GM18511 (cell line): ENCODE measurements around the gene POTEG.
"Not testable (repeated sequence)": the region's sequence is repeated elsewhere in the genome, so short reads cannot be mapped to it uniquely, and the experiment has no call there.

ENCODE experiments used
- ATAC-seq: cut with Tn5 transposase; IDR thresholded peaks from one replicate; pipeline ENCODE4 v1.9.1; 2021; ENCODE audit warnings: mild to moderate bottlenecking, moderate library complexity; ENCODE audit not compliant: unreplicated experiment

The POTEG gene

DNA sequence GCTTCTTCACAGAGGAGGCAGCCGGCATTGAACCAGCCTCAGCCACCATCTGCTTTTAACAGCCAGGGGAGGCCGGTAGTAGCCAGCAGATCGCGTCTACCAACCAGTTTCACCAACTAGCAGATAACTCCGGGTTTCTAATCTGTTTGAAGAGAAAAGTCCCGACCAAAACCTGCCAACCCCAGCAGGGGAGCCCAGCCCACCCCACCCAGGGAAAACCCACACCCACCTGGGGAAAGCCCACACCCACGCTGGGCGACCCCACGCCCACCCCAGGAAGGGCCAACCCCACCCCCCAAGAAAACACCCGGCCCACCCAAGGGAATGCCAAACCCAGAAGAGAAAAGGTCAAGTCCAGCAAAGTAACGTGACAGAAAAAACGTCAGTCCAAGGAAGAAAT lies at the start of gene POTEG:
POTEG (minus strand) TSS at position 101 of the 400 bp plus-strand sequence; CDS start at position 49, 52 bp downstream.
- not testable (repeated sequence) for ATAC-seq

DNA sequence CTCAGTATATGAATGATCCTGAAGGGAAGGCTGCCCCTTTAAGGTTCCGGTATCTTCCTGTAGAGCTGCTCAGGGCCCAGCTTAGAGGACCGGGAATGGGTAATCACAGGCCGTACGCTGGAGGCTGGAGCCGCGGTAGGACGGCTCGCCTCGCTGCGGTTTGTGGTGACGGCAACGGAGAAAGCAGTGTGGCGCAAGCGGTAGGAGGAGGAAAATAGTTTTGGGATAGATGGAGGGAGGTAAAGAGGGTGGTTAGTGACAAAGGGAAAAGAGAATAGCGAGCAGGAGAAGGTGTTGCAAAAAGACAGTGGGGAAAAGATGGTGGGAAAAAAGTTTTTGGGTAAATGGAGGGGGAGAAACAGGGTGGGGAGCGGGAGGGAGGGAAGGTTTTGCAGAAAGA lies 48.0 kb upstream of the POTEG start:
- ATAC-seq: not testable (repeated sequence)

DNA sequence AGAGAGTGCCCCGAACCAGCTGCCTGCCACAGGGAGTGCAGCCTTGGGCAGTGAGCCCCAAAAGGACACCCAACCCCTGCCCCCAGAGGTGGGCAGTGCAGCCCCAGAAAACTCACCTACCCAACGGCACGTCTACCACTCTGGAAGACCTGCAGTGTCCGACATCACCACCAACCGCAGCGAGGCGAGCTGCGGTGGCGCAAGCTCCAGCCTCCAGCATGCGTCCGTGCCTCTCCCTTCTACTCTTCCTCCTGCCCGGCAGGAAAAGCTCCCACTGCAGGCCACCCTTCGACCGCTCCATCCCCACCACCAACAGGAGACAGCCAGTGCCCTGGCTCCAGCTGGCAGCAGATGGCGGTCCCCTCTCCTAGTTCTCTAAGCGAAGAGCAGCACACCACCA lies 47.3 kb upstream of the POTEG start:
- ATAC-seq: not testable (repeated sequence)

- not testable (repeated sequence) for ATAC-seq
Measured at GRCh38 chr14:19480491-19480890, 46.4 kb upstream of the POTEG start.

GRCh38 chr14:19445761-19446160 lies 11.6 kb upstream of the POTEG start:
- ATAC-seq: not testable (repeated sequence)

- peak; percentile 50 for ATAC-seq
Measured at GRCh38 chr14:19439826-19440225, 5.7 kb upstream of the POTEG start.

GRCh38 chr14:19439219-19439618 lies 5.1 kb upstream of the POTEG start:
- peak; percentile 87 for ATAC-seq

DNA sequence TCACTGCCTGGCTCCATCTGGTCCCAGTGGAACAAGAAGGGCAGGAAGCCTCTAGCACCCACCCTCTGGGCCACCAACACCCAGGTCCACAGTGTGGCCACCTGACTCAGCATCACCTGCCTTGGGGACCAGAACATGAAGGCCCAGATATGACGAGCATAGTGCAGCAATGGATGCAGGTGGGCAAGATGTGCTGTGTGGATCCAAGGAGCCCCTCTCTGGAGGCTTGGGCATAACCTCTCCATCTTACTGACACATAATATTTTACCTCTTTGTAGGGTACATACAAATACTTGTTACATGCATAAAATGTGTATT lies 2.9 kb upstream of the POTEG start:
- ATAC-seq: not testable (repeated sequence)

DNA sequence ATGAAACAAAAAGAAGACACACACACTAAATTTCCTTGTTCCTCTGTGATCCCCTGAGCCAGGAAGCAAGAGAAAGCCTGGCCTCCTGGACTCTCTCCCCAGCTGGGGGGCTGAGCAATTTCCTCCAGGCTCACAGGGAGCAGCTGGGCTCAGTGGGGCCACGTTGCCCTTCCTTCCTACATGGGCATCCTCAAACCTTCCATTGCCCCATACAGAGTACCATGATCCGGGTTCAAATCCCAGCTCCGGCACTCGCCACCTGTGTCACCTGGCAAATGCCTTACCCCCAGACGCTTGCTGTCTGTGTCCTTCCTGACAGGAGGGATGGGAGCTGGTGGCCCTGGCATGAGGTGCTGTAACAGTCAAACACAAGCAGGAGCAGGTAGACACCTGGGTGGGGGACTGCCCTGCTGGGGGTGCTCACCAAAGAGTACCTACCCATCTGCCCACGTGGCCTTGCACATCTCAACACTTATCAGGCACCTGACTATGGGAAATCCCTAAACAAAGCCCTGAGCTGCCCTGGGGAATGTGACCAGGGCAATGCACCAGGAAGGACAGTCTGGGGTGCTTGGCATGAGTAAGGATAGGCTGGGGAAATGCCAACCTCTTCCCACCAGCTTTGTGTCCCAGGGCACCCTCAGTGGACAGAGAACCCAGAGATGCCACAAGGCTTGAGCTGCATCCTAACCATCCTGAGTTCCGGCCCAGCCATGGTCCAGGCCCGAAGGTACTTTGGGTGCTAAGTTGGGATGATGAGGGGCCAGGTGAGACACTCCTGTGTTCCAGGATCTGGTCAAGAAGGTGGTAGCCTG lies 2.4 kb upstream of the POTEG start:
- ATAC-seq: not testable (repeated sequence)

DNA sequence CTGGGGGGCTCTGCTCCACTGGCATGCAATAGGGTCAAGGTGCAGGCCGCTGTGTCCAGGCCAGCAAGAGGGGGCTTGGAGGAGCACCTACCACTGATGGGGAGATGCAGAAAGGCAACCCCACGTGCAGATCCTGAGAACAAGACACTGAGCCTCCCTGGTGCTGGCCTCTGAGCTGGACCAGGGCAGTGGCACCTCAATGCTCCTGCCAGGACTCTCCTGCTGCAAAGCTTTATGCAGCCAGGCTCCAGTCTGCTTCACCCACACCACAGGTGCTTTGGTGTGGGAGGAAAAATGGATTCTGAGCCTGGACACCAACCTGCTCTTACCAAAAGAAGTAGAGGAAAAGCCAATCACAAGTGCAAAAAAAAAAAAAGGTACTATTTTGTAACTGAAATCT lies 1.7 kb upstream of the POTEG start:
- ATAC-seq: not testable (repeated sequence)

DNA sequence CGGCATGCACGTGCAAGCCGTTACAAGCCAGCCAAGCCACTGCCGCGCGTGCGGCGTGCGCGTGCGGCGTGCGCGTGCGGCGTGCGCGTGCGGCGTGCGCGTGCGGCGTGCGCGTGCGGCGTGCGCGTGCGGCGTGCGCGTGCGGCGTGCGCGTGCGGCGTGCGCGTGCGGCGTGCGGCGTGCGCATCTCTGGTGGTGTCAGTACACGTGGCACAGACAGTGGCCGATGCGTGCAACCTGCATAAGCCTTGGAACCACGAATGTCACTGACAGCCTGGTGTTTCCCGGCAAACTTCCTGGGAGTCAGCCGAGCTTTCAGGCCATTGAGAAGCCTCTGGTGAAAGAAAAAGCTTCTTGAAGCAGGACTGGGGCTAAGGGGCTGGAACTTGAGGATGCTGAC lies 750 bp upstream of the POTEG start:
- ATAC-seq: not testable (repeated sequence)

- not testable (repeated sequence) for ATAC-seq
Measured at GRCh38 chr14:19433765-19434164, 376 bp downstream of the POTEG start.

DNA sequence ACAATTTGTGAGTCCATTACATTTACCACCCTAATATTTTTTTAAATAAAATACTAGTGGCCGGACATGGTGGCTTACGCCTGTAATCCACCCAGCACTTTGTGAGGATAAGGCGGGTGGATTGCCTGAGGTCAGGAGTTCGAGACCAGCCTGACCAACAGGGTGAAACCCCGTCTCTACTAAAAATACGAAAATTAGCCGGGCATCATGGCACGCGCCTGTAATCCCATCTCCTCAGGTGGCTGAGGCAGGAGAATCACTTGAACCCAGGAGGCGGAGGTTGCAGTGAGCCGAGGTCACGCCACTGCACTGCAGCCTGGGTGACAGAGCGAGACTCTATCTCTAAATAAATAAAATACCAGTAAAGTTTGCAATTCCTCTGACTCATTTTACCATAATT lies 25.6 kb downstream of the POTEG start:
- ATAC-seq: not testable (repeated sequence)

DNA sequence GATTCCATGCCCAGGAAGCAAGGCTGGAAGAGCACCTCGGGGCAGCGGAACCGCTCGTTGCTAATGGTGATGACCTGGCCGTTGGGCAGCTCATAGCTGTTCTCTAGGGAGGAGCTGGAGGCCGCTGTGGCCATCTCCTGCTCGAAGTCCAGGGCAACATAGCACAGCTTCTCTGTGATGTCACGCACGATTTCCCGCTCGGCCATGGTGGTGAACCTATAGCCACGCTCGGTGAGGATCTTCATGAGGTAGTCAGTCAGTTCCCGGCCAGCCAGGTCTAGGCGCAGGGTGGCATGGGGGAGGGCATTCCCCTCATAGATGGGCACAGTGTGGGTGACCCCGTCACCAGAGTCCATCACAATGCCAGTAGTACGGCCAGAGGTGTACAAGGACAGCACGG lies 32.0 kb downstream of the POTEG start:
- not testable (repeated sequence) for ATAC-seq

GRCh38 chr14:19394727-19395126 lies 39.4 kb downstream of the POTEG start:
- not testable (repeated sequence) for ATAC-seq

DNA sequence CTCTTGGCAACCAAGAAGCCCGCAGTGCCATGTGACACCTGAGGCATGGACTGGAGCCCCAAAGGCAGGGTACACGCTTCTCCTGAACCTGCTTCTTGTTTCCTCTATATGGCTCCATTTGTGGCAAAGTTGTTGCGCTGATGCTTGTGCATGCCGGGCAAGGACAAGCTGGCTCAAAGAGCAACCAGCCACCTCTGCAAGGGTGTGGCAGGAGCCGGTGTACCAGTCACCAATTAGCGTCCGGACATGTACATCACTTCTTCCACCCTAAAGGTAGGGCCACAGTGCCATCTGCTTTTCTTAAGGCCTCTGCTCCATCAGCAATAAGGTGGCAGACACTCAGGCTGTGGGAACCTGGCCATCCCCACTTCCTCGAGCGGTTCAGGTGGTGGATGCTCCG lies 43.9 kb downstream of the POTEG start:
- not testable (repeated sequence) for ATAC-seq

- not testable (repeated sequence) for ATAC-seq
Measured at GRCh38 chr14:19388741-19389140, 45.4 kb downstream of the POTEG start.

DNA sequence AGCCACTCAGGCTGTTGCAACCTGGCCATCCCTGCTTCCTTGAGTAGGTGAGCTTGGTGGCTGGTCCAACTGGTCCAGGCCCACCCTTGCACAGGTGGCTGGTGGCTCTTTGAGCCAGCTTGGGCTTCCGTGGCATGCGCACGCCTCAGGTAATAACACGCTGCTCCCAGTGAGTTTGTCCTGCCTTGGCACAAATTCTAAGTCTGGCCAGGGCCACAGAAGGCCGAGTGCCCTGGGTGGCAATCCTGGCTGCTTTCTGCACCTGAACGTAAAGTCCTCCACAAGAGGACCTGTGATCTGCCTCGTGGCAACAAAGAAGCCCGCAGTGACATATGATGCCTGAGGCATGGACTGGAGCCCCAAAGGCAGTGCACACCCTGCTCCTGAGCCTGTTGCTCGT lies 47.1 kb downstream of the POTEG start:
- ATAC-seq: not testable (repeated sequence)

DNA sequence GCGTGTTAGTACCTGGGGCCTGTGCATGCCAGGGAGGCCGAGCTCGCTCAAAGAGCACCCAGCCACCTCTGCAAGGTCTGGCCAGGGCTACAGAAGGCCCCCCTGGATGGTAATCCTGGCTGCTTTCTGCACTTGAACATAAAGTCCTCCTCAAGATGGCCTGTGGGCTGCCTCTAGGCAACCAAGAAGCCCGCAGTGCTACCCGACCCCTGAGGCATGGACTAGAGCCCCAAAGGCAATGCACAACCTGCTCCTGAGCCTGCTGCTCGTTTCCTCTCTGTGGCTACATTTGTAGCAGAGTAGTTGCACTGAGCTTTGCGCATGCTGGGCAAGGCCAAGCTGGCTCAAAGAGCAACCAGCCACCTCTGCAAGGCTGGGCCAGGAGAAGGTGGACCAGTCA lies 47.8 kb downstream of the POTEG start:
- ATAC-seq: not testable (repeated sequence)

DNA sequence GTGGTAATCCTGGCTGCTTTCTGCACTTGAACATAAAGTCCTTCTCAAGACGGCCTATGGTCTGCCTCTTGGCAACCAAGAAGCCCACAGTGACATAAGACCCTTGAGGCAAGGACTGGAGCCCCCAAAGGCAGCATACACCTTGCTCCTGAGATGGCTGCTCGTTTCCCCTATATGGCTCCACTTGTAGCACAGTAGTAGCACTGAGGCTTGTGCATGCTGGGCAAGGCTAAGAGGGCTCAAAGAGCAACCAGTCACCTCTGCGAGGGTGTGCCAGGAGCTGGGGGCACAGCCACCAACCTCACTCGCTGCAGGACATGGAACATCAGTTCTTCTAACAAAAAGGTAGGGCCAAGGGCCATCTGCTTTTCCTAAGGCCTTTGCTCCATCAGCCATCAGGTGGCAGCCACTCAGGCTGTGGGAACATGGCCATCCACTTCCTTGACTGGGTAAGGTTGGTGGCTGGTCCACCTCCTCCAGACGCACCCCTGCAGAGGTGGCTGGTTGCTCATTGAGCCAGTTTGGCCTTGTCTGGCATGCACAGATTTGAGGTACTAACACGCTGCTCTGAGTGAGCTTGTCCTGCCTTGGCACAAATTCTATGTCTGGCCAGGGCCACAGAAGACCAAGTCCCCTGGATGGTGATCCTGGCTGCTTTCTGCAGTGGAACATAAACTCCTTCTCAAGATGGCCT lies 49.9 kb downstream of the POTEG start:
- ATAC-seq: not testable (repeated sequence)

DNA sequence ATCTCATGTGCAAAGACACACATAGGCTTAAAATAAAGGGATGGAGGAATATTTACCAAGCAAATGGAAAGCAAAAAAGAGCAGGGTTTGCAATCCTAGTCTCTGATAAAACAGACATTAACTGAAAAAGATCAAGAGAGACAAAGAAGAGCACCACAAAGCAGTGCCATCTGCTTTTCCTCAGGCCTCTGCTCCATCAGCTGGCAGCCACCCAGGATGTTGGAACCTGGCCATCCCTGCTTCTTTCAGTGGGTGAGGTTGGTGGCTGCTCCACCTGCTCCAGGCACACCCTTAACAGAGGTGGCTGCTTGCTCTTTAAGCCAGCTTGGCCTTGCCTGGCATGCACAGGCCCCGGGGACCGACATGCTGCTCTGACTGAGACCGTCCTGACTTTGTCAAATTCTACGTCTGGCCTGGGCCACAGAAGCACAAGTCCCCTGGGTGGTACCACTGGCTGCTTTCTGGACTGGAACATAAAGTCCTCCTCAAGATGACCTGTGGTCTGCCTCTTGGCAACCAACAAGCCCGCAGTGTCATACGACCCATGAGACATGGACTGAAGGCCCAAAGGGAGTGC lies 51.0 kb downstream of the POTEG start:
- not testable (repeated sequence) for ATAC-seq

DNA sequence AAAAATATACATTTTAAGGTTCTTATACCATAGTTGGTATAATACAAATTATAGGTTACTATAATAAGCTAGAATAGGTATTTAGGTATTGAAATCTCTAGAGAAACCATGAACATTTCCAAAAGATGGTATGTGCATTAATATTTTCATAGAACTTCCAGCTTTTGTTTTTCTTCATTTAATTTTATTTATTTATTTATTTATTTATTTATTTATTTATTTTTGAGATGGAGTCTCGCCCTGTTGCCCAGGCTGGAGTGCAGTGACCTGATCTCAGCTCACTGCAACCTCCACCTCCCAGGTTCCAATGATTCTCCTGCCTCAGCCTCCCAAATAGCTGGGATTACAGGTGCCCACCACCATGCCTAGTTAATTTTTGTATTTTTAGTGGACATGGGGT lies 54.0 kb downstream of the POTEG start:
- not testable (repeated sequence) for ATAC-seq
